SH-SY5Y (cell line): ENCODE measurements around the gene USP35.

Experiments used
- GATA2 ChIP-seq: IDR thresholded peaks from 2 replicates; pipeline ENCODE4 v1.6.1; 2011; ENCODE audit warnings: mild to moderate bottlenecking, low read depth, low read length
- GATA3 ChIP-seq: IDR thresholded peaks from 2 replicates; pipeline ENCODE4 v1.6.1; 2011; ENCODE audit warnings: low read depth, mild to moderate bottlenecking, low read length, moderate library complexity

DNA sequence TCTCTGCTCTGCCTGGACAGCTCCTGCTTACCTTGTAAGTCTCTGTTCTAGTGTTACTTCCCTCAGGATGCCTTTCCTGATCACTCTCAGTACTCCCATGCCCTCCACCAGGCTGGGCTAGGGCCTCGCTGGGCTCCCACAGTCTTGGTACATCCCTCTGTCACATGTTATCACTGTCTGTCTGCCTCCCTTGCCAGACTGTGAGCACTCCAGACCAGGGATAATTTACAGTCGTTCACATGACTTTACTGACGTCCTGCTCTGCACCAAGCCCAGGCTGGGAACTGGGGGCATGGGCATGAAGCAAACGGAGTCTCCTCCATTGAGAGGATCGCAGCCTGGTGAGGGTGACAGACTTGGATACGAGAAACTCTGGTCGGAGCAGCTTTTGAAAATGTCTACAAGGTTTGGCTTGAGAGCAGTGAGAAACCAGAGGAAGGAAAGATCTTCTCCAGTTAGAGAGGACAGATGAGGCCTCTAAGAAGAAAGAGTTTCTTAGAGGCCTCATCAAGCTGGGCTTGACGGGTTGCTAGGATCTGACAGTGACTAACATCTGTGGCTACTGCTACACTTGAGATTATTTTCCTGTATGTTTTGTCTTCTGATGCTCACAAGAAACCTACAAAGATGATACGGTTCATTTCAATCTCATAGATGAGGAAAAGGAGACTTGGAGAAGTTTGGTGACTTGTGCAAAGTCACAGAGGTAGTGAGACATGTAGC lies 12.5 kb downstream of the USP35 start:
- TF ChIP-seq GATA3: no peak
- TF ChIP-seq GATA2: no peak
